GM12865 (cell line): ENCODE data around the gene GPRIN3.

Experiments
- DNase-seq: peaks from one replicate; pipeline ENCODE4 v3.0.0; 2010; ENCODE audit warnings: low read depth
- H3K4me3 ChIP-seq: 2 replicates; pipeline ENCODE4 v1.5.1; 2011; ENCODE audit warnings: mild to moderate bottlenecking, low read depth, low read length, control low read depth
- TF ChIP-seq, protein P1 (sequence below): IDR thresholded peaks from 2 replicates; pipeline ENCODE4 v1.5.1; 2011; ENCODE audit warnings: low read length, control low read depth, low read depth, inconsistent platforms; ENCODE audit not compliant: insufficient read depth; ENCODE audit errors: missing control alignments

The GPRIN3 gene

DNA sequence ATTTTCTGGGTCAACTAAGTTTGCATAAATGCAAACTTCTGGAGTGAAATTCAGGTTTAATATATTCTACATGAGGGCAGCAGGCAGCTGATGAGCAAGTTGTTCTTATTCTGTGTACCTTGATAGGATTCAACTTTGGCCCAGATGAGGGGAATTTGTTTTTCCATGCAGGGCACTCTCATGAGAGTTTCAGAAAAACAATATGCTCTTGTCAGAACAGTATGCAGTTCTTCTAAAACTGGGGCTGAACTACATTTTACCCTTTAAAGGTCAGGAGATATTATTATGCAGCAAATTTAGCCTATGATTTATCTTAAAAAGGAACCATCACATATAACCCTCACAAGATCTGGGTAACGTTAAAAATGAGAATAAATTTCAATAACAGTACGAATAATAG is 19.2 kb downstream of the GPRIN3 start:
- TF ChIP-seq, protein P1, sequence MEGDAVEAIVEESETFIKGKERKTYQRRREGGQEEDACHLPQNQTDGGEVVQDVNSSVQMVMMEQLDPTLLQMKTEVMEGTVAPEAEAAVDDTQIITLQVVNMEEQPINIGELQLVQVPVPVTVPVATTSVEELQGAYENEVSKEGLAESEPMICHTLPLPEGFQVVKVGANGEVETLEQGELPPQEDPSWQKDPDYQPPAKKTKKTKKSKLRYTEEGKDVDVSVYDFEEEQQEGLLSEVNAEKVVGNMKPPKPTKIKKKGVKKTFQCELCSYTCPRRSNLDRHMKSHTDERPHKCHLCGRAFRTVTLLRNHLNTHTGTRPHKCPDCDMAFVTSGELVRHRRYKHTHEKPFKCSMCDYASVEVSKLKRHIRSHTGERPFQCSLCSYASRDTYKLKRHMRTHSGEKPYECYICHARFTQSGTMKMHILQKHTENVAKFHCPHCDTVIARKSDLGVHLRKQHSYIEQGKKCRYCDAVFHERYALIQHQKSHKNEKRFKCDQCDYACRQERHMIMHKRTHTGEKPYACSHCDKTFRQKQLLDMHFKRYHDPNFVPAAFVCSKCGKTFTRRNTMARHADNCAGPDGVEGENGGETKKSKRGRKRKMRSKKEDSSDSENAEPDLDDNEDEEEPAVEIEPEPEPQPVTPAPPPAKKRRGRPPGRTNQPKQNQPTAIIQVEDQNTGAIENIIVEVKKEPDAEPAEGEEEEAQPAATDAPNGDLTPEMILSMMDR, result no peak
- H3K4me3 ChIP-seq, result no peak overlapping the region
- DNase-seq, result no peak

DNA sequence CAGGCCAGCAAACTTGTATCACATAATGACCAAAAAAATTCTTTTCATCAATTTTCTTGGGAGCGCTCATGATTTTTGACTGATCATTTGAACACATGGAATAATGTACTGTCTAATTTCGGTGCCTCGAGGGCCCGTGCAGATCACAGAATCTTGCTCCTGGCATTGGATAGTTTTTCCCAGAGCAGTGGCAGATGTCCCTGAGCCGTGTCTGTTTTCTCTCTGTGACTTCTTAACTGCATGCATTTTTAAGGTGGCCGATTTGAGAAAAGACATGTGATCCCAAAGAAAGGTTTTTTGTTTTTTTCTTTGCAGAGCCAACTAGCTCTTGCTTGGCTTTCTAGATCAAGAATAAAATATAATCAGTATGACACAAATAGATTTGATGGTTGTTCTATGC is 19.7 kb downstream of the GPRIN3 start:
- no peak overlapping the region for H3K4me3 ChIP-seq
- TF ChIP-seq, protein P1, result no peak
- DNase-seq, result no peak

DNA sequence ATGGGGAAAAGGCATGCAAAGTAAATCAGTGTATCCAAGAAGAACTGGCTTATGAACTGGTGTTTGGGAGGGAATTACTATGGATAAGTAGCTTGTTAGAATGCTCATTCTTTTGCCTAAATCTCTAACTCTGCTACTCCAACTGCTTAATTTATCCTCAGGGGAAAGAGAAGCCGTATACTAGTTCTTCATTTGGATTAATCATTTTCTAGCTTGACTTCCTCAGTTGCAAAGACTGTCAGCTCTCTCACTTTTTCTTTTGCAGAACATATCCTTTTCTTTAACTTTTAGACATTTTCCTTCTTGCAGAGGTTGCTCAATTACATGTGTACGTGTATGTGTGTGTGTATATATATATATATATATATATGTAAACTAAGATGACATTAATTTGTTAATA is 21.9 kb downstream of the GPRIN3 start:
- H3K4me3 ChIP-seq, result no peak overlapping the region
- DNase-seq, result no peak
- TF ChIP-seq, protein P1, result no peak

DNA sequence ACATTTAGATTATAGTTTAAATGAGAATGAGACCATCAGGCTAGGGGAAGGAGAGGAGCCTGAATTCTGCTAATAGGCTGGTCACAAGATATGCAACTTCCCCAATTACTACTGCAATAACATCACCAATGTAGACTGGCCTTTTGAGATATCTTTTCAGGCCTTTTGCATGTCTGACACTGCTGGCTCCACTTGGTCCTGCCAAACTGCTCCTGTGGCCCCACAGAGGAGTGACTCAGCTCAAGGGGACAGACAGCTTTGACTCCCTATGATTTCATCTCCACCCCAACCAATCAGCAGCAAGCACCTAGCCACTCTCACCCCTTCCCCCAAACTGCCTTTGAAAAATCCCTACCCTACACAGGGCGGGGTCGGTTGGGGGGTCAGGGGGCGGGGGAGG is 22.8 kb downstream of the GPRIN3 start:
- DNase-seq, result no peak
- H3K4me3 ChIP-seq, result no peak overlapping the region
- TF ChIP-seq, protein P1, result no peak

DNA sequence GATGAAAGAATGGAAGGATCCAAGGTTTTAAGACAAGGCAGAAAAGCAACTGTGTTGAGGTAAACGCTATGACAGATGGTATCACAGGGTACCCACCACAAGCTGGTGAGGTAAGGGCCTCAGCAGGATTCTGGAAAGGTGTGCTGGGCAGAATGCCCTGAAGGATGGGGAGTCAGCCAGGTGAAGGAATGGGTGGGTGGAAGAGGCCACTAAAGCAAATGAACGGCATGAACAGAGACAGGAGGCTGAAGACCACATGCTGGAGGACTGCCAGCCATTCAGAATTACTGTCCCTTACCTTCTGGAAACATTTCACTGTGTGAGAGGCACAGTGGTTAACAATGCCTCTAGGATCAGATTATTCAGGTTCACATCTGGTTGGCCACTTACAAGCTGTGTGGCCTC is 23.6 kb downstream of the GPRIN3 start:
- TF ChIP-seq, protein P1, result no peak
- no peak for DNase-seq

DNA sequence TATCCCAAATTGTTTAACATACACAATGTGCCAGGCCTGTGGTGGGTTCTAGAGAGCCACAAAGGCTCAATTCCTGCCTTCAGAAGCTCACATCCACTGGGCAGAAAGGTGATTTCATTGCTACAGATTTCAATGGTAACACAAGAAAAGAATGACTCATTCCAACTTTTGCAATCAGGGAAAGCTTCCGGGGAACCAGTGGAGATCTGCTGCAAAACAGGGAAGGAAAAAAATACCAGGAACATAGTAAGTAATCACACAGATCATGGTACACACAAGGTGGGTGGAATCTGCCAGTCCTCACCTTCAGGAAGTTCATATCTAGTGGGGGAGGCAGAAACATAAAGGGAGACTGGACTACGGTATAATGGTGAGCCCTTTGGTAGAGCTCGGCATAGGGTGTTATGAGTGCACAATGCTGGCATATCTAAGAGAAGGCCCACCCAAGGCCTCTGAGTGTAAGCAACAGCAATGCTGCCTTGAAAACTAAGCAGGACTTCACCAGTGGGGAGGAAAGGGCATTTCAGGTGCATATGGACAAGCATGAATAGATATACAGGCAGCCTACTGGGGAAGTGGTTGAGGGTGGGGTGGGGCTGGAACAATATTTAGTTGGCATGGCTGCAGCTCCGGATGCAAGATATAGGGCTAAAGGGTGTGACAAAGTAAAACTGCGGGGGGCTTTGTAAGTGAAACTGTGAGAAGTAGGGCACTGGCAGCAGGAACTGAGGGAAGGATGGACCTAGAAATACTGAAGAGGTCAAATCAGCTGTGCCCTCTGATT is 24.2 kb downstream of the GPRIN3 start:
- no peak overlapping the region for H3K4me3 ChIP-seq
- TF ChIP-seq, protein P1, result no peak
- DNase-seq, result no peak

More for the DNA sequence above, 23.6 kb downstream of the GPRIN3 start:
- no peak overlapping the region for H3K4me3 ChIP-seq

DNA sequence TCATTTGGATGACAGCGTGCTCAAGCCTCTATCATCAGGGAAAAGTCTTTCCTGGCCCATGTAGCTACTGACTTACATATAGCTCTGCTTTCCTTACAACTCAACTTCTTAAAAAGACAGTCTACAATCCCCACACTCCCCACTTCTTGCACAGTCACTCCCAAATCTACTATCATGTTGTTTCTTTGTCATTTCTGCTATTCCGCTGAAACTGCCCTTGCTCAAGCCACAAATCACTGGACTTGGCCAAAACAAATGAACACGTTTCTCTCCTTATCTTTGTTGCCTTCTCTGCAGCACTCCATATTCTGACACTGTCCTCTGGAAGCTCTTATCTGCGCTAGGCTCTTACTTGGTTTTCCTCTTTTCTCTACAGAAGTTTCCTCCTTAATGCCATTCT is 28.2 kb downstream of the GPRIN3 start:
- DNase-seq, result no peak
- H3K4me3 ChIP-seq, result no peak overlapping the region
- TF ChIP-seq, protein P1, result no peak
